ENCODE data around the gene DBNDD1. TPM values are rescaled to one million over a fixed set of nuclear protein-coding genes. Genes with fewer than 3 reads are reported as not detected.

The DBNDD1 gene
- total RNA-seq, 2 experiments from 2014 or later, result 0.82 to 1.0 TPM

- Mint-ChIP-seq H3K9me3 (peaks cover 22% of the 10 kb centered on the region), H3K27ac (peak overlapping the region; percentile 89), H3K27me3 (peaks cover 16% of the 10 kb centered on the region), H3K4me1 (peaks cover 16% of the 10 kb centered on the region), H3K36me3 (peaks cover 56% of the 10 kb centered on the region), H3K4me3 (no peak overlapping the region)
- no peak for DNase-seq
These were observed 24.9 kb downstream of the DBNDD1 start for GRCh38 chr16:89994389-89994720.

DNA sequence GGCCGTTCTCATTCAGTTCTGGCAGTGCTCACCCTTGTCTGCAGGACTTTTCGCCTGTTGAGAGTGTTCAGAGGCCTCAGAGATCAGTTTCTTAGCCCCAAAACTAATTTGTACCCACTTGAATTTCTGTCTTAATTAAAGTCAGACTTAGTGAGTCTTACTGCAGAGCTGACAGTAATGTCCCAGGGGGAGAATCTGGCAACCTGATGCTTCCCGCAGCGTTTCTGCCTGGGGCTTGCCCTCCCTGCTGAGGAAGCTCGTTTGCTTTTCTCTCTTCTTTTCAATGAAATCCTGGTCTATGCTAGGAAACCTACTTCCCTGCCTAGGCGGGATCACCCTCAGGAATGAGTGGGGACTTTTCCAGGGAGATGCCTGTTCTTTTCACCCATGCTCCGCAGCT lies 25.3 kb downstream of the DBNDD1 start:
- Mint-ChIP-seq H3K4me1 (peaks cover 16% of the 10 kb centered on the region), H3K4me3 (no peak overlapping the region), H3K27ac (no peak overlapping the region), H3K9me3 (peaks cover 22% of the 10 kb centered on the region), H3K27me3 (peaks cover 16% of the 10 kb centered on the region), H3K36me3 (peaks cover 56% of the 10 kb centered on the region)
- DNase-seq, result no peak

- Mint-ChIP-seq H3K27ac (no peak overlapping the region), H3K4me1 (peaks cover 16% of the 10 kb centered on the region), H3K9me3 (peaks cover 22% of the 10 kb centered on the region), H3K36me3 (peaks cover 57% of the 10 kb centered on the region), H3K4me3 (no peak overlapping the region), H3K27me3 (peaks cover 16% of the 10 kb centered on the region)
- DNase-seq, result no peak
These were observed 25.9 kb downstream of the DBNDD1 start for GRCh38 chr16:89993377-89993776.

- peaks cover 45% of the 10 kb centered on the region for H3K36me3 Mint-ChIP-seq
- no peak for DNase-seq
- peaks cover 17% of the 10 kb centered on the region for H3K9me3 Mint-ChIP-seq
These were observed 28.5 kb downstream of the DBNDD1 start for GRCh38 chr16:89990799-89991198.

GRCh38 chr16:89988951-89989350 lies 30.3 kb downstream of the DBNDD1 start:
- Mint-ChIP-seq H3K9me3 (no peaks in the 10 kb centered on the region), H3K27me3 (no peaks in the 10 kb centered on the region), H3K4me3 (no peak overlapping the region), H3K27ac (no peak overlapping the region), H3K36me3 (peaks cover 31% of the 10 kb centered on the region), H3K4me1 (no peaks in the 10 kb centered on the region)
- DNase-seq, result no peak

More at GRCh38 chr16:89990799-89991198, 28.5 kb downstream of the DBNDD1 start:
- H3K27ac Mint-ChIP-seq, result peak overlapping the region; percentile 25
- peaks cover 13% of the 10 kb centered on the region for H3K27me3 Mint-ChIP-seq
- H3K4me1 Mint-ChIP-seq, result peaks cover 13% of the 10 kb centered on the region
- H3K4me3 Mint-ChIP-seq, result no peak overlapping the region

GRCh38 chr16:89987169-89987568 lies 32.1 kb downstream of the DBNDD1 start:
- peaks cover 20% of the 10 kb centered on the region for H3K36me3 Mint-ChIP-seq
- no peak overlapping the region for H3K27ac Mint-ChIP-seq
- H3K9me3 Mint-ChIP-seq, result no peaks in the 10 kb centered on the region
- DNase-seq, result no peak
- H3K4me3 Mint-ChIP-seq, result no peak overlapping the region
- H3K27me3 Mint-ChIP-seq, result no peaks in the 10 kb centered on the region
- H3K4me1 Mint-ChIP-seq, result no peaks in the 10 kb centered on the region

- peaks cover under 1% of the 10 kb centered on the region for H3K4me1 Mint-ChIP-seq
- H3K36me3 Mint-ChIP-seq, result peaks cover 20% of the 10 kb centered on the region
- H3K4me3 Mint-ChIP-seq, result no peak overlapping the region
- H3K27me3 Mint-ChIP-seq, result no peaks in the 10 kb centered on the region
- DNase-seq, result no peak
- H3K9me3 Mint-ChIP-seq, result no peaks in the 10 kb centered on the region
- no peak overlapping the region for H3K27ac Mint-ChIP-seq
These were observed 32.7 kb downstream of the DBNDD1 start for GRCh38 chr16:89986600-89986999.

DNA sequence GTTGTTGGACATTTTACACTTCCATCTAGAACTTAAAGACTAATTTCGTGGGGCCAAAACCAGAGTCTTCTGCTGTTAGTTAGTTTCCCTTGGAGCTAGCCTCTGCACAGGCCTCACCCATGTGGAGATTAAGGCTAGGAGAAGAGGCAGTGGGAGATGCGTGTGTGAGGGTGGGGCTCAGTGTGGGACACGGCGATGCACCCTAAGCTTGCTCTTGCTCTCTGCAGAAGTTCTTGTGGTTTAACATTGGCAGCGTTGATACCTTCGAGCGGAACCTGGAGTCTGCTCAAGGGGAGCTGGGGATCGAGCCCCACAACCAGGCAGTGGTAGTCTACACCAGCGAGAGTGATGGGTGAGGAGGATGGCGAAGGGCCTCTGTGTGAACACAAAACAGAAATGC lies 34.0 kb downstream of the DBNDD1 start:
- Mint-ChIP-seq H3K27ac (no peak overlapping the region), H3K4me3 (no peak overlapping the region), H3K36me3 (peaks cover 22% of the 10 kb centered on the region), H3K9me3 (no peaks in the 10 kb centered on the region), H3K27me3 (no peaks in the 10 kb centered on the region), H3K4me1 (peaks cover 5% of the 10 kb centered on the region)
- DNase-seq, result no peak

DNA sequence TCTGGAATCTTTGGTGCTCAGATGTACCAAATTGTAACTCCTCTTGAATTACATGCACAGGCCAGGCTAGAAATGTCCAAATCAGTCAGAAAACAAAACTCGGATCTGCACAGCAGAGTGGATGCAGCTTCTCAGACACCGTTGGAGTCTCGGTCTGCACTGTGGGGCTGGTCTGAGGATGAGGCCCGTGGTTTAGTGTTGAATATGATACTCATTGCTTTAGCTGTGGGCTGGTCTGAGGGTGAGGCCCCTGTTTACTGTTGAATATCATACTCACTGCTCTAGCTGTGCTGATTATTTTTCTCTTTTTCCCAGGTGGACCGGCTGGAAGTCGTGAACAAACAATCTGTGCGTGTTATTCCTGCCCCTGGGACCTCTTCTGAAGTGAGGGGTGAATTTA lies 35.0 kb downstream of the DBNDD1 start:
- Mint-ChIP-seq H3K9me3 (no peaks in the 10 kb centered on the region), H3K4me1 (peaks cover 5% of the 10 kb centered on the region), H3K27ac (no peak overlapping the region), H3K4me3 (no peak overlapping the region), H3K36me3 (peaks cover 25% of the 10 kb centered on the region), H3K27me3 (no peaks in the 10 kb centered on the region)
- no peak for DNase-seq

DNA sequence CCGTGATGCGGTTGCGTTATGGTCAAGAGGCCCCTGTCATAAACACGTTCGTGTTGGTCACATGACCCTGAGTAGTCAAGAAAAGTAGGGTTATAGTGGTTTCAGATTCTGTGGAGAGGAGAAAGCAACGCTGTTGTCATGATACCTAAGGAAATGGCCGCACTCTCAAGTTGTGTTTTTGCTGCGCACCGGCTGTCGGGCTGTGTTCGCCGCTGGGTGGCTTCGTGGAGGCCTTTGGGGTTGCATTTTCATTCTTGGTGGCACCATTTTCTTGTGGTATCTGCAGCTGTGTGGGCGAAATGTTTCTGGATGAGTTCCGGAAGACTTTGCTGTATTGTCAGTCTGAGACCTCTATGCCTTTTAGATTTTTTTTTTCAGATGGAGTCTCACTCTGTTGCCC lies 35.7 kb downstream of the DBNDD1 start:
- no peak overlapping the region for H3K4me3 Mint-ChIP-seq
- H3K27ac Mint-ChIP-seq, result no peak overlapping the region
- H3K4me1 Mint-ChIP-seq, result peaks cover 5% of the 10 kb centered on the region
- peaks cover 24% of the 10 kb centered on the region for H3K36me3 Mint-ChIP-seq
- no peak for DNase-seq
- no peaks in the 10 kb centered on the region for H3K27me3 Mint-ChIP-seq
- H3K9me3 Mint-ChIP-seq, result no peaks in the 10 kb centered on the region

- peaks cover 23% of the 10 kb centered on the region for H3K36me3 Mint-ChIP-seq
- no peak for DNase-seq
- H3K9me3 Mint-ChIP-seq, result no peaks in the 10 kb centered on the region
- no peaks in the 10 kb centered on the region for H3K27me3 Mint-ChIP-seq
- no peak overlapping the region for H3K27ac Mint-ChIP-seq
- peaks cover 5% of the 10 kb centered on the region for H3K4me1 Mint-ChIP-seq
- no peak overlapping the region for H3K4me3 Mint-ChIP-seq
These were observed 36.9 kb downstream of the DBNDD1 start for GRCh38 chr16:89982318-89982717.

DNA sequence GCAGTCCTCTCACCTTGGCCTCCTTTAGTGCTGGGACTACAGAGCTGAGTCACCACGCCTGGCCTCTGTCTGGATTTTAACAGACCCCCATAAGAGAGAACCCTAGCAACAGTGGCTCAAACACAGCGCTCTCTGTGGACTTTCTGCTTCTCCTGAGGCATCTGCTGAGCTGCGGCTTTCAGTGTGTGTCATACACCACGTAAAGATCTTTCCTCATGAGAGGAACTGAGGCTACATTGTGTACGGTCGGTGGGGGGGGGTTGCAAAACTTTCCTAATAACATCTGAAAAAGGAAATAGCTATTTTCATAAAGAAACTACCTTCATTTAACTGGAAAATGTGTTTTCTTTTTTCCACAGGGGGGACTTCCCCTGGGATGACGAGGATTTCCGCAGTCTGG lies 37.8 kb downstream of the DBNDD1 start:
- Mint-ChIP-seq H3K36me3 (peaks cover 18% of the 10 kb centered on the region), H3K4me3 (no peak overlapping the region), H3K9me3 (no peaks in the 10 kb centered on the region), H3K27me3 (no peaks in the 10 kb centered on the region), H3K27ac (peak overlapping the region; percentile 25), H3K4me1 (peaks cover 5% of the 10 kb centered on the region)
- no peak for DNase-seq

GRCh38 chr16:89974870-89975269 lies 44.4 kb downstream of the DBNDD1 start:
- no peak for DNase-seq
- no peak overlapping the region for H3K27ac Mint-ChIP-seq
- H3K9me3 Mint-ChIP-seq, result peaks cover 6% of the 10 kb centered on the region
- no peaks in the 10 kb centered on the region for H3K27me3 Mint-ChIP-seq
- H3K4me3 Mint-ChIP-seq, result no peak overlapping the region
- peaks cover 29% of the 10 kb centered on the region for H3K4me1 Mint-ChIP-seq
- peaks cover 25% of the 10 kb centered on the region for H3K36me3 Mint-ChIP-seq

- Mint-ChIP-seq H3K9me3 (peaks cover 6% of the 10 kb centered on the region), H3K27ac (peak overlapping the region; percentile 54), H3K36me3 (peaks cover 25% of the 10 kb centered on the region), H3K27me3 (no peaks in the 10 kb centered on the region), H3K4me1 (peaks cover 30% of the 10 kb centered on the region), H3K4me3 (peak overlapping the region; percentile 96)
- DNase-seq, result no peak
These were observed 45.5 kb downstream of the DBNDD1 start for GRCh38 chr16:89973654-89974335.

DNA sequence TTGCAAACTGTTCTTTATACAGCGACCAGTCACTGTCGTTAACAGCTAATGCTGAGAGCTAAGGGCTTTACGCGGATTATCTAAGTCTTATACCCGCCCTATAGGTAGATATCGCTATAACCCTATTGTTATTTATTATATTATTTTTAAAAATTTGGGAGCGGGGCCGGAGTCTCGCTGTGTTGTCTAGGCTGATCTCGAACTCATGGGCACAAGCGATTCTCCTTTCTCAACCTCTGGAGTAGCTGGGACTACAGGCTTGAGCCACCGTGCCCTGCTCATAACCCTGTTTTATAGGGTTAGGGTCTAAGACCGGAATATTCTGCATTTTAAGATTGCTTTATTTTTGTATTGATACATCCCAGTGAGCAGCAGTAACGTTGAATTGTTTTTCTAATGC lies 46.0 kb downstream of the DBNDD1 start:
- H3K4me1 Mint-ChIP-seq, result peaks cover 30% of the 10 kb centered on the region
- peaks cover 6% of the 10 kb centered on the region for H3K9me3 Mint-ChIP-seq
- H3K36me3 Mint-ChIP-seq, result peaks cover 26% of the 10 kb centered on the region
- H3K27ac Mint-ChIP-seq, result peak overlapping the region; percentile 96
- H3K4me3 Mint-ChIP-seq, result peak overlapping the region; percentile 96
- H3K27me3 Mint-ChIP-seq, result no peaks in the 10 kb centered on the region
- no peak for DNase-seq
